NK-92 (cell line): ENCODE measurements around the gene PNPLA3.

Experiments
- DNase-seq: peaks from one replicate; lab custom pipeline; 2025; ENCODE audit not compliant: unreplicated experiment; lab: John Stamatoyannopoulos, UW

Gene PNPLA3

DNA sequence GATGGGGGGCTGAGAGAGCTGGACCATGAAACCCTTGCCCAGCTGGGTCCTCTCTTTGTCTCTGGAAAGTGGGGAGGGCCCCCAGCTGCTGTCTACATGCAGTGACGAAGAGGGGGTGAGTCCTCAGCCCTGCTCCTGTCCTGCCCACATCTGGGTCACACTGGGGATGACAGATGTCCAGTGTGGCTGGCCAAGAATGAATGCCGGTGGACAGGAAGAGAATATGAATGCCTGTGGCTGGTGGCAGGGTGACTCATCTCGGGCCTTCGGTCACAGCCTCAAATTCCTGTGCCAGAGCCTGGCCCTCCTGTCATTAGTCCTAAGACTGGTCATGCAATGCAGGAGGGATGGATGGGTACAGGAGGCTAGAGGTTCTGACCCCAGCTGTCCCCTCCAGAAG is 2.2 kb upstream of the PNPLA3 start:
- DNase-seq, result no peak

DNA sequence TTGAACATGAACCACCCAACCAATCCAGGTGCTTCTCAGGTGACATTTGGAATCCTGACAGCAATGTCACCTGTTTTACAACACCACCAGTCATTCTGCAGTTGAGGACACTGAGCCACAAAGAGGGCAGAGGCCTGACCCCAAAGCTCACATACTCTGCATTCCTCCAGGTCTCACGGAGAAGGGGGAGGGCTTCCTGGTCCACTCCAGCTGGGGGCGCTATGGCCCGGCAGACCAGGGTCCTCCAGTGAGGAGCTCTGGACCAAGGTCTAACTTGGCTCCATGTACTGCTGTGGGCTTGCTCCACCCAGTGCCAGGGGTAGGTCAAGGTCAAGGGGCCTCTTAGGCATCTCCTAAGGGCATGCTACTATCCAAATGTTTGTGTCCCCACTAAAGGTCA is 1.5 kb upstream of the PNPLA3 start:
- no peak for DNase-seq

- DNase-seq, result no peak
Observed at GRCh38 chr22:43923191-43923590, 414 bp upstream of the PNPLA3 start.

- DNase-seq, result no peak
Observed at GRCh38 chr22:43924877-43925276, 1.3 kb downstream of the PNPLA3 start.

- no peak for DNase-seq
Observed at GRCh38 chr22:43925433-43926348, 2.1 kb downstream of the PNPLA3 start.

GRCh38 chr22:43926349-43926710 is 2.7 kb downstream of the PNPLA3 start:
- DNase-seq, result no peak

- DNase-seq, result no peak
Observed at GRCh38 chr22:43928468-43928867, 4.9 kb downstream of the PNPLA3 start.

DNA sequence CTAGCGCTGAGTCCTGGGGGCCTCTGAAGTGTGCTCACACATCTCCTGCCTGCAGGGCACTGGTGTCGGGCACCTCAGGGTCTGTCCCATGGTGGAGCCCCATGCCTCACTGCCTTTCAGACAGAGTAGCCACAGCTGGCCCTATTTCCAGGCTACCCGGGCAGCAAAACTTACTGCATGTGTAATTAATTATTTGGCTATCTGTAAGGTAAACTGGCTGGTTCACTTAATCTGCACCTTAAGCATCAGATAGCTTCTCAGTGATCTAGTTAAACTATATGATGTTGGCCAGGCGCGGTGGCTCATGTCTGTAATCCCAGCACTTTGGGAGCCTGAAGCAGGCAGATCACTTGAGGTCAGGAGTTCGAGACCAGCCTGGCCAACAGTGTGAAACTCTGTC is 5.3 kb downstream of the PNPLA3 start:
- no peak for DNase-seq

DNA sequence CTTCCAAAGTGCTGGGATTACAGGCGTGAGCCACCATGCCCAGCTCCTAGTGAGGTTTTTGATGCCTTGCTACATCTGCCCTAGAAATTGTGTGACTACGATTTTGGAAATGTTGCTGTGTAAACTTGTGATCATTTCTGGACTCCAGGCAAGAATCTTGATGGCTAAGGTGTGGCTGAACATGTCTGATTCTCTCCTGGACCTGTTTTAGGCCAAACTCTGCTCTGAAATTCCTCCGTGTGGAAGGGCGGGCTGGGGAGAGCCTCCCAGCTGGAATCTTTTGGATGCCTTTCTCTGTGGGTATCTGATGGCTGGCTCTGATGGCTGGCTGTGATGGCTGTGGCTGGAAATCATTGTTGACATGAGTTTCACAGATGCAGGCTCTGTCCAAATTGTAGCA is 8.2 kb downstream of the PNPLA3 start:
- DNase-seq, result no peak

DNA sequence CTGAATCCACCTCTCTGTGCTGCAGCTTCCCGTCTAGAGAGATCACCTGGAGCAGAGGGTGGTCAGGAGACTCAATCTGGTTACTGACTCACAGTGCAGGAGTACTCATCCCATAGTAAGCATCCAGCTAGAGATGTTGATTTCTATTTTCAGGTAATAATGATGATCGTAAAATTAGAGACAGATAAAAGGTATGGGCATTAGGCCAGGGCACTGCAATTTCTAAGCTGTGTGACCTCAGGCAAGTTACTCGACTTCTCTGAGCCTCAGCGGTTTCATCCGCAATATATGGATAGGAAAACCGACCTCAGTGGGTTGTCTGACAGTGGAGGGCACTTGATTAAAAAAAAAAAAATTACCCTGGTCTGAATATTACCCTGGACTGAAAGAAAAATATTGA is 17.8 kb downstream of the PNPLA3 start:
- DNase-seq, result no peak

DNA sequence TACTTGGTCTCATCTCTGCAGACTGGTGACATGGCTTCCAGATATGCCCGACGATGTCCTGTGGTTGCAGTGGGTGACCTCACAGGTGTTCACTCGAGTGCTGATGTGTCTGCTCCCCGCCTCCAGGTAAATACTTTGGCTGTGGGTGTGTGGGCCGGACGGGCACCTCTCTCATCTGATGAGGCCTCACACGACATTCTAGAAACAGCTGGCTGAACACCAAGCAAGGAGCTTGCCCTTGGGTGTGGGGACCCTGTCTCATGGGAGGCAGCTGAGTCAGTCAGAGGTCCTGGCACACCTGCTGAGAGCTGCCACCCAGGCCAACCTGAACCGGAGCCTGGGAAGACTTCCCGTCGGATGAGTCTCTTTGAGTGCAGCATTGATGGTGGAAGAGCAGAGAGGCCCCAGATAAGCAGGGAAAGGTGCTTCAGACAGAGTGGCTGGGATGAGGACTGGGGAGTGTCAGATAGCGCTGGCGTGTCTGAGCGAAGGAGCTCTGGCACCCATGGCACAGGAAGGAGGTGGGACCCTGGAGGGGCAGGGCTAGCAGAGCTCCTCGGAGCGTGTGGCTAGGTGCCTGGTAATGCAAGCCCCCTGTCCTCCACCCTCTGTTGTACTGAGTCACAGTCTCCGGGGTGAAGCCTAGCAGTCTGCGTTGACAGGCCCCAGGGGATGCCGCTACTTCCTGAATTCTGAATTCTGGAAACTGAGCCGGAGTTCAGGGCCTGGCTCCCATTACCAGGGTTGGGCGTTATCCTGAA is 21.2 kb downstream of the PNPLA3 start:
- DNase-seq, result no peak

DNA sequence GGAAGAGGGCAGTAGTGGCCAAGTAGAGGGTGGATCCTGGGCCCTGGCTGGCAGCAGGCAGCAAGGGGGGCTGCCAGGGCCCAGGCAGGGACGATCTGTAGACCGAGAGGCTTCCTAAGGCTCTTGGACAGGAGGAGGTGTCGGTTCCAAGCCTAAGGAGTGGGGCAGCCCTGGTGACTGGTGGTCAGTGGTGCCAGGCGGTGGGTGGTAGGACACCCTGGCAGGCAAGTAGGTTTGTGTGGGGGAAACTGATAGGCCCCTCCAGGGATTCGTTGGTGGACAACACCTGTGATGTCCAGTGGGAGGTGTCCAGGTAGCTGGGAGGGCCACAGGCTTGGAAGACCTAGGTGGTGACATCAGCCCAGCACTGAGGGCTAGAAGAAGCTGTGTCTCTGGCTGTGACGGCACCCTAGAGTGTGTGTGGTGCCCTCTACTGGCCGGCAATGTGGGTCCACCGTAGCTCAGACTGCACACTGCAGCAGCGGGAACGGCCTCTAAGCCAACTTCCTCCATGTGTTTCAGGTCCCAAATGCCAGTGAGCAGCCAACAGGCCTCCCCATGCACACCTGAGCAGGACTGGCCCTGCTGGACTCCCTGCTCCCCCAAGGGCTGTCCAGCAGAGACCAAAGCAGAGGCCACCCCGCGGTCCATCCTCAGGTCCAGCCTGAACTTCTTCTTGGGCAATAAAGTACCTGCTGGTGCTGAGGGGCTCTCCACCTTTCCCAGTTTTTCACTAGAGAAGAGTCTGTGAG is 22.2 kb downstream of the PNPLA3 start:
- DNase-seq, result no peak

DNA sequence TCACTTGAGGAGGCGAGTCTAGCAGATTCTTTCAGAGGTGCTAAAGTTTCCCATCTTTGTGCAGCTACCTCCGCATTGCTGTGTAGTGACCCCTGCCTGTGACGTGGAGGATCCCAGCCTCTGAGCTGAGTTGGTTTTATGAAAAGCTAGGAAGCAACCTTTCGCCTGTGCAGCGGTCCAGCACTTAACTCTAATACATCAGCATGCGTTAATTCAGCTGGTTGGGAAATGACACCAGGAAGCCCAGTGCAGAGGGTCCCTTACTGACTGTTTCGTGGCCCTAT is 22.7 kb downstream of the PNPLA3 start:
- no peak for DNase-seq

DNA sequence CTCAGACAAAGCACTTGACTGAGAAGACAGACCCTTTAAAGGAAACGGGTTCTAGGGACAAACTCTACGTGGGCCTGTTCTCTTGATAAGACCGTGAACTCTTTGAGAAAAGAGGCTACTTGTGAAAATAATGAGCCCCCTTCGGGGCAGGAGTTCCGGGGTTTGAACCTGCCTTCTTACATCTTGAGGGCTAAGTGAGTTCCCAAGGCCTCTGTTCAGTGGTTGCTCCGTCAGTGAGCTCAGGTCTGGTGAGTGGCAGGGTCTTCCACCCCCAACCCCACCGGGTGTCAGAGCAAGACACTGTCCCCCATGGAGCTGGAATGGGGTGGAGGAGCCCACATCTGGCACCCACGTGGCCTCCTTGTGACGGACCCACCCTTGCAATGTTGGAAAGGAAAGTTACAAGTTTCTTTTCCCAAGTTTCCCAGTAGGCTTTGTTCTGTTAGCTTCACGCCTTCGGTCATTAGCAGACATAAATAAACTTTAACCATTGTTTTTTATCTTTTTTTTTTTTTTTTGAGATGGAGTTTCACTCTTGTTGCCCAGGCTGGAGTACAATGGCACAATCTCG is 25.3 kb downstream of the PNPLA3 start:
- DNase-seq, result no peak

- DNase-seq, result no peak
Observed at GRCh38 chr22:43951391-43951790, 27.8 kb downstream of the PNPLA3 start.

DNA sequence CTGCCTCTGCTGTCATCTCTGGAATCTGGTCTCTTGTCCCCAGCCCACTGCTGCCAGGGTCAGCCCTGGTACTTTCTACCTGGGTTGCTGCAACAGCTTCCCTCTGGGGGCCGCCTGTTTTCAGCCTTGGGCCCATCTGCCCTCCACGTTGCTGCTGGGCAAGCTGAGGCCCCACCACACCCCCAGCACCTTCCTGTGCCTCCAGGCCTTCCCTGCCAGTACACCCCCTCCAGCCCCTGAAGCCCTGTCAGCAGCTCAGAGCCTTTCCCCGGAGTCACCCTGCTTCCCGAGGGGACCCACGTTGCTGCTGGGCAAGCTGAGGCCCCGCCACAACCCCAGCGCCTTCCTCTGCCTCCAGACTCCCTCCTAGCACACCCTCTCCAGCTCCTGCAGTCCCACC is 28.4 kb downstream of the PNPLA3 start:
- DNase-seq, result no peak

GRCh38 chr22:43953988-43954785 is 30.6 kb downstream of the PNPLA3 start:
- DNase-seq, result no peak

DNA sequence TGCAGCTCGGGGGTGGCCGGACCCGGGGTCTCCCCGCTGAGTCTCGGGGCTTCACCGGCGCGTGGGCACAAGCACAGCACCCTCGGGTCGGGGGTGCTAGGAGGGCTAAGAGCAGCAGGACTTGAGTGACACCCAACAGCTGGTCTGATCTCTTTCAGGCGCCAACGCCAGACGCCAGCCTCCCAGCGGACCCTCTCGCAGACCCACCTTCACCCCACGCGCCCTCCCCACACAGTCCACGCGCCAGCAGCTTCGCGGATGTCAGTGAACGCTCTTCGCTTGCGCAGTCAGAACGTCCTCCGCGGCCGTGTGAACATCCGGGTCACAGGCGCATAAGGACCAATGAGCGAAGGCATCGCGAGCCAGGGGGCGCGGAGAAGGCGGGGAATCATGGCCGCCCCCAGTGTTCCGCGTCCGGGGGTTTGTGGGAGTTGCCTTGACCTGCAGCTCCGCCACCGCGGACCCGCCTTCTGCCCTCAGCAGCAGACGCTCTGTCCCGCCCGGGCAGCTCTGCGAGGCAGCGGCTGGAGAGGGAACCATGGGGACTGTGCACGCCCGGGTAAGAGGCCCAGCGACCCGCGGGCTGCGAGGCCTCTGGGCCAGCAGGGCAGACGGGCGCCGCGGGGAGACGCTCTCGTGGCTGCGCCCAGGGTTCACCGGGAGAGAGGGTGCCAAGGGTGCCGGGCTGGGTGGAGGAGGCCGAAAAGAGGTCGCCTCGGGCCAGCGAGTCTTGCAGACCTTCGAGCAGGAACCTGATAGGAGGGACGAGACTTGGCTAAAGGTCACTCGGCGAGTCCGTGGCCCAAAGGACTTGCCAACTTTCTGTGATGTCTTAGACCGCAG is 31.7 kb downstream of the PNPLA3 start, which contains the start of gene SAMM50:
SAMM50 (plus strand) TSS at position 403 of the 843 bp plus-strand sequence; CDS start at position 539, 136 bp downstream.
- DNase-seq, result no peak

- DNase-seq, result no peak
Observed at GRCh38 chr22:43955883-43956782, 32.5 kb downstream of the PNPLA3 start.
